Stimulated activated CD8-positive, alpha-beta memory T cell treated with anti-CD3 and anti-CD28 coated beads, Interleukin-12 subunit alpha, Interleukin-12 subunit beta, amount 100 ng/mL, for 1 hour (primary cell): ENCODE data around the gene NADSYN1.

ENCODE experiments used
- DNase-seq: peaks from one replicate; pipeline ENCODE4 v3.0.0-alpha.2; 2020; ENCODE audit warnings: low read depth

Gene NADSYN1

DNA sequence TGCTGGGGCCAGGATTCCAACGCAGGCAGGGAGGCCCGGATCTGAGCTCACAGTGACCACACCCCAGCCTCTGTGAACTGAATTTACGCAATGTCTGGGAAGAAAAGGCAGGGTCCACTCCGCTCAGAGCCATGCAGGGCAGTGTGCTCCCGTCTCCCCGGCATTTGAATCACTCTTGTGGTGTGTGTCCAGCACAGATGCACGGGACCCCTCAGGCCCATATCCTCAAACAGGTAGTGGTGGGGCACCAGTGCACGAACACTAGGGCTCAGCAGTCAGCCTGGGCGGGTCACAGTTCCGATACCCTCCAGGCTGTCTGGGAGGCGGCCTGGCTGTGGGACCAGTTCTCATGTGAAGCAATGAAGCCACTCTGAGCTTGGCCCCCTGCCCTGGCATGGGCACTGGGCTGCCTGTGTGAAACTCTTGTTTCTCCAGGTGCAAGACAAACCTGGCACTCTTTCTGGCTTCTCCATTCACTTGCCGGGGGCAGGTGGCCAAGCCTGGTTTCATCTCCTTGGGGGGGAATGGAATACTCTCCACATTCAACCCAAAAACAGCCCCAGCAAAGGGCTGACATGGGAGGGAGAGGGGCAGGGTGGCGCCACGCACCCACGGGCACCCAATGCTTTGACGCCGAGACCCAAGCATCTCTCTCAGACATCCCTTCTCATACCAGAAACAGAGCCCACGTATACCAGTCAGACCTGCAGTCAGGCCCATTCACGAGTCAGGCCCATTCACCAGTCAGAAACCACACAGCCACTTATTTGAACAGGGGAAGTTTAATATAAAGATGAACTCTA lies 19.2 kb upstream of the NADSYN1 start:
- no peak for DNase-seq

DNA sequence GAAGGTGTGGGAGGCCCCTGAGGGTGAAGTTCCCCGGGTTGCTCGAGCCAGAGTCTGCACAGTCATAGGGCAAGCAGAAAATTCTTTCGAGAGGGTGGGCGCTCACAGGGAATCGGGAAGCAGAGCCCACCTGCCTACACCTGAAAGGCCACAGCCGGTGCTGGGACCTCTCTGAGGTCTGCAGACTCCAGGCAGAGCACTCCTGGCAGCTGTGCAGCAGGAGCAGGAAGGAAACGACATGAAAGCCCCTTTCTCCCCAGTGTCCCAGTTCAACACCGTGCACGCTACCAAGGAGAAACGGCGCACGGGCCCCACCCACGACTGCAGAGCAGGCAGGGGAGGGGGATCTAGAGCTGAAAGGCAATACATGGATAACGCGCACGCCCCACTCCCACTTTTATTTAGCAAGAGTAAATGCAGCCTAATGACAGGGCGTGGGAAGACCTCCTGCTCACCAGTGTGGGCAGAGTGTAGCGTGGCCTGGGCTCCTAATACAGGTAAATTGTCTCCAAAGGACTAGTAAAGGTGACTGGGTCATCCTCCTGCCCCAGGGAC lies 18.4 kb upstream of the NADSYN1 start:
- no peak for DNase-seq

DNA sequence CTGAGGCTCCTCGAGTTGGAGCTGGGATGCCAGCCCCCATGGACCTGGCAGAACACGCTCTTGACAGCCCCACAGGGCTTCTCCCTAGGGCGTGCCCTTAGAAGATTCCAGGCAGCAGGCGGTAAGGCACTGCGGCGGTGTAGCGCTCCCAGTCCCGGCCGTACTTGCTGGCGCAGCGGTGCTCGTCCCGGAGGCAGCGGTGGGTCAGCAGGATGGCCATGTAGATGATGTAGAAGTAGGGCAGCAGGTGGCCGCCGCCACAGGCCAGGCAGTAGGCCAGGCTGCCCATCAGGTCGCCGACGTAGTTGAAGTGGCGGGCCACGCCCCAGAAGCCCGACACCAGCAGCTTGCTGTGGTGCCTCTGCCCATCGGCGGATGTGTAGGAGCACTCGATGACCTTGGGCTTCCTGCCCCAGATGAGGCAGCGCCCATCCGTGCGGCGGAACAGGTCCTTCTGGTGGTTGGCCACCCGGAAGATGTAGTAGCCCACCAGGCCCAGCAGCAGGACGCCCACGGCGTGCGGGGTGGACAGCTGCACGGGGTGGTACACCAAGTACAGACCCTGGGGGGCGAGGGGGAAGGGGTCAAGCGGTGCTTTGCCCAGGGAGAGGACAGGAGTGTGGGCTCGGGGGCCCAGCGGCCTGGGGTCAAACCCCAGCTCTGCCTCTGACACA lies 17.6 kb upstream of the NADSYN1 start:
- no peak for DNase-seq

DNA sequence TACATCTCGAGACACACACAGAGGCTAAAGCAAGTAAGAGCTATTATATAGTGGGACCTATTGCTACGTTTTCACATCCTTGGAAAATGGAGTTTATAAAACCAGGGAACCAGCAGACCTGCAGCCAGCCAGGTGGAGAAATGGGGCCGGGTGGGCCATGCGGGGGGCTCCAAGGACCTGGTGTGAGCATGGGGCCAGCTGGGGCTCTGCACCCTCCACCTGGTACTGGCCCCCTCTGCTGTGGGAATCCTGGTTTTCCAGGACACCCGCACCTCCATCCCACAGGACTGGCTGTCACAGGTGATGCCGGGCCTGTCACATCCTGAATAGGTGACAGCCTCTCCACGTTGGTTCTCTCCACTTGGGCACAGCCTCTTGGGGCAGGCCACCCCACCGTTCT lies 16.1 kb upstream of the NADSYN1 start:
- DNase-seq: no peak

DNA sequence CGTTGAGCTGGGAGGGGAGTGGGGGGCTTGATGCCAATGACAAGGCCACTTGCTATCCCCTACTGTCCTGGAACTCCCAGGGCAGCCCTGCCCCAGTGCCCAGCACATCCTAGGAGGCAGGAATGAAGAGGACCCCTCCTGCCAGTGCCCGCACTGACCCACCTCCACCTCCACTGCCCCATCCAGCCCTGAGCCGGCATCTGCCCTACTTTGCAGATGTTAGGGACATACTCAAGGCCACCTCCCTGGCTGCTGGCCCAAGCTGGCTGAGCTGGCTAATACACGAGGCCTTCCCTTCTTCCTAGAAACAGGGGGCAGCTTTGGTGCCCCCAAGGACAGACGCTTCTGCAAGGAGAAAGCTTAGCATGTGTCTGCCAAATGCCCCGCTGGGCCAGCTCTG lies 15.6 kb upstream of the NADSYN1 start:
- no peak for DNase-seq

DNA sequence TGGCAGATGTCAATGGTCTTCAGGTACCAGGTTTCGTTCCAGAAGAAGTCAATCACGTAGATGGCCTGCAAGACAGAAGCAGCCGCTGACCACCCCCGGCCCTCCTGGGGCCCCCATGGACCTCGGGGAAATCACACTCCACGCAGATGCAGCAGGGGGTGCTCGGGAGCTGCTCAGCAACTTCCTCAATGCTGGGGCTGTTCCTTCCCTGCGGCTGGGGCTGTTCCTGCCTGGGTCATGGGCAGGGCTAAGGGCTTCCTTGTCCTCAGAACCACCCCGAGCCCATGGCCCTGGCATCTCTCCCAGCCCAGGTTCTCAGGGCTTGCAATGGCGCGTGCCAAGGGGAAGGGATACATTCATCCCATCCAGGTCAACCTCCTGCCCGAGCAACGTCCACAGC lies 15.1 kb upstream of the NADSYN1 start:
- DNase-seq: no peak

DNA sequence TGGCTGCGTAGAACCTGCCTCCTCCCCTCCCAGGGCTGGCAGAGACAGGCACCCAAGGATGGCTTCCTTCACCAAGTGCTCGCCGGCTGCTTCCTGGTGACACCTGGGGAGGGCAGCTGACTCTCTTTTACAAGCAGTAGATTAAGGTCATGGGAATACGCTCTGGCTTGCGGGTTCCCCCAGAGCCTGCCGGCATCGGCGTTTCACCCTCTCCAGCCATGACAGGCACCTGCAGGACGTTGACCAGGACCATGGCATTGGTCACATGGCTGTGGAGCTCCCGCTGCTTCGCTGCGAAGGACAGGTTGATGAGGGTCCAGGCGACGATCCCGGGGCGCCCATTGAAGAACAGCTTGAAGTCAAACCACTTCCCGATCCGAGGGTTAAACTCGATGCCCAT lies 14.4 kb upstream of the NADSYN1 start:
- no peak for DNase-seq

DNA sequence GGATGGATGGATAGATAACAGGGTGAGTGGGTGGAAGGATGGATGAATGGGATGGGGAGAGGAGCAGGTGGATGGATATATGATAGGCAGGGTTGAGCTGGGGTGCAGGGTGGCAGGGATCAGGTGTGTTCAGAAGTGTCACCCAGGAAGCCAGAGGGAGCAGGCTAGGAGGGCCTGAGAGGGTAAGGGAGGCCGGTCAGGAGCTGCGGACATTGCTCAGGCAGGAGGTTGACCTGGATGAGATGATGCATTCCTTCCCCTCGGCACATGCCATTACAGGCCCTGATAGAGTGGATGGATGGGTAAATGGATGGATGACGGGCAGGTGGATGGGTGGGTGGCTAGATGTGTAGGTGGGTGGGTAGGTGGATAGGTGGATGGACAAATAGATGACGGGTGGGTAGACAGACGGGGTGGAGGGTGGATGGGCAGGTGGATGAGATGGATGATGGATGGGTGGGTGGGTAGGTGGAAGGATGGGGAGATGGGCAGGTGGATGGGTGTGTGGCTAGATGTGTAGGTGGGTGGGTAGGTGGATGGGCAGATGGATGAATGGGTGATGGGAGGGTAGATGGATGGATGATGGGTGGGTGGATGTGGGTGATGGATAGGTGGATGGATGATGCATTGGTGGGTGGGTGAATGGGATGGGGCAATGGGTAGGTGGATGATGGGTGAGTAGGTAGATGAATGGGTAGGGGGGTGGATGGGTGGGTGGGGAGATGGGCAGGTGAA lies 12.8 kb upstream of the NADSYN1 start:
- no peak for DNase-seq

DNA sequence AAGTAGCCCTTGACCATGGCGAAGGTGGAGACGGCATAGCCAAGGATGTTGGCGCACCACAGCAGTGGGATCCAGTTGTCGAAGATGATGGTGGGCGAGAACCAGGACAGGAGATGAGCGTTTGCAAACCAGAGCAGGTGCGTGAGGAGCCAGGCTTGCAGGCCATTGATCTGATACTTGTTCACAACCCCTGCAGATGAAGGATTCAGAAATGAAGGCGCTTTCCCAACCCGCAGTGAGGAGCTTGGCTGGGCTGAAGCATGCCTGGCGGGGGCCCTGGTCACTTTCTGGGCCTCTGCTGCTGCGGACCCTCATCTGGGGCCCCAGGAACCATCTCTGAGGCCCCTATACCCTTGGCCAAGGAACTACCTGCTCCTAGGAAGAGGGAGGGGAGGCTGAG lies 11.8 kb upstream of the NADSYN1 start:
- no peak for DNase-seq

DNA sequence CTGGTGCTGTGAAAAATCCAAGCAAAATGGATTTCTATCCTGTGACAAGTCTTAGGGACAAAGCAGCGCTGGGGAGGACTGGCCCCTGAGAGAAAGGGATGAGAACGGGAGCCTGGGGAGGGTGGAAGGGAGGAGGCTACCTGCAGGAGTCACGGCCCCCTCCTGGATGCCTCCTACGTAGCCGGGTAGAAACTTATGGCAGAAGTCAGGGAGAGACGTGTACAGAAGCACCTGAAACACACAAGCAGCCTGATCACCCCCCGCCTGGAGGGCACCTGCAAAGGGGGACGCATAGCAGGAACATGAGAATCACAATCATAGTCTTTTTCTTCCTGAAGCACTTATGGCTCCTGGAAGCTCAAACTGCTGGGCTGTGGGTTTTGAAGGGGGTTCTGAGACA lies 10.9 kb upstream of the NADSYN1 start:
- DNase-seq: no peak

DNA sequence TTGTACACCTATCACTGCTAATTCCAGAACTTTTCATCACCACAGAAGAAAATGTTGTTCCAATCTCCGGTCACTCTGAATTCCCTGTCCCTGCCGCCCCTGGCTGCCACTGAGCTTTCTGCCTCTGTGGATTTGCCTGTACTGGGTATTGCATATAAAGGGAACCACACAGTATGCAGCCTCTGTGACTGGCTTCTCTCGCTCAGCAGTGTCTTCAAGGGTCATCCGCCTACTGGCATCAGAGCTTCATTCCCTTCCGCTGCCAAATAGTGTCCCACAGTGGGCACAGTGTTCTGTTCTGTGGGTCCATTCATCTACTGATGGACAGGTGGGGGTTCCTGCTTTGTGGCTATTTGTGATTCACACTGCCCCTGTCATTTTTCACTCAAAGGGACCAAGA lies 10.1 kb upstream of the NADSYN1 start:
- DNase-seq: no peak

DNA sequence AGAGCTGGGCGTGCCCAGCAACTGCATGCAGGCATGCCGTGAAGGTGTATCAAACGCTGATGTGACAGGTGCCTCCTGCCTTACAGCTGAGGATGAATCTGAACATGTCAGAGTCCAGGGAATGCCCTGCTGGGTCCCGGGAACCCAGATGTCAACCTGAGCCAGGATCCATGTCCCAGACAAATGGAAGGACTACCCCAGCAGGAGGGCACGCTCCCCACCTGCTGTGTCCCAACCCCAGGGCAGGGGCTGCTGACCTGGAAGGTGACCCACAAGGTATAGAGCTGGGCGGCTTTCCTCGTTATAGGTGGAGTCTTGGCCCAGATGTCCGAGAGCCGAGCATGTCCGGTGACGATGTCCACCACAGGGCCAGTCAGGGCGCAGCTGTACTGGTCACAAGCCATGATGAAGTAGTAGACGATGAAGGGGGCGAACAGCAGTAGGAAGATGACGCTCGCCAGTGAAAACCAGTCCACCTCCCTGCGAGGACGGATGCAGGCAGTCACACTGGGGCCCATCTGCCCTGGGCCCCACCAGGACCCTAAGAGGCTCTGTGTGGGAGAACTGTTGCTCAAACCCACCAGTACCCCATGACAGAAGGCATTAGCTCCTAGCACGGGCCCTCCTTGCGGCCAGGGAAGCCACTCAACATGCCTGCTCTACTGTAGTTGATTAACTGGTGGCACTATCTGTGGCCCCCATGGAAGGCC lies 9.1 kb upstream of the NADSYN1 start:
- no peak for DNase-seq

DNA sequence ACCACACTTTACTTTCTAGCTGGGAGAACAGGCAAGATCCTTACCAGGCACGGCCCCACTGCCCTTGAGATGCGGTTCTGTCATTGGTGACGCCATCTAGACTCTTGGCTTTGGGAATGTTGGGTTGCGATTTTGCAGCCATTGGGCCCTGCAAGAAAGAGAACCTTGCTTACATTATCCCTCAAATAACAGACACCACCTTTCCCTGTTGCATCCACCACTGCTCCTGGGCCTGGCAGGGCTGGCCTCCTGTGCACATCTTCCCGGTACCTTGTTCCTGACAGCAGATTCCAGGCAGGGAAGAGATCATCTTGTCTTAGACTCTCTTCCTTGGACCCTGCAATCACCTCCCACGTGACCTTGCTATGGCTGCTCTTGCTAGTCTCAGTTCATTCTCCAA lies 8.2 kb upstream of the NADSYN1 start:
- no peak for DNase-seq

DNA sequence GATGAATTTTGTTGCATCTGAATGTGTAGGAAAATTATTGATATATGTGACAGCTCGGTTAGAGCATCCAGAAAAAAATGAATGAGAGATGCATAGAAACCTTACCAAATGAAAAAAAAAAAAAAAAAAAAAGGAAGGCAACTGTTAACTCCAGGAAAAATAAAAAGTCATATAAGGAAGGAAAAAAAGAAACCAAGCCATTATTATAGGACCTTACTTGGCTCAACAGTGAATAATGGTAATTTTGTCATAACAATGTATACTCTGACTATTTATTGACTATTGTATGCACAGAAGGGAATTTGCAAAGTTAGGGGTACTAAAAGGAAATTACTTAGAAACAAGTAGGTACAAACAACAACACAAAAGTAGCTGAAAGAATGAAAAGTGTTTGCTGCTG lies 6.9 kb upstream of the NADSYN1 start:
- DNase-seq: no peak

DNA sequence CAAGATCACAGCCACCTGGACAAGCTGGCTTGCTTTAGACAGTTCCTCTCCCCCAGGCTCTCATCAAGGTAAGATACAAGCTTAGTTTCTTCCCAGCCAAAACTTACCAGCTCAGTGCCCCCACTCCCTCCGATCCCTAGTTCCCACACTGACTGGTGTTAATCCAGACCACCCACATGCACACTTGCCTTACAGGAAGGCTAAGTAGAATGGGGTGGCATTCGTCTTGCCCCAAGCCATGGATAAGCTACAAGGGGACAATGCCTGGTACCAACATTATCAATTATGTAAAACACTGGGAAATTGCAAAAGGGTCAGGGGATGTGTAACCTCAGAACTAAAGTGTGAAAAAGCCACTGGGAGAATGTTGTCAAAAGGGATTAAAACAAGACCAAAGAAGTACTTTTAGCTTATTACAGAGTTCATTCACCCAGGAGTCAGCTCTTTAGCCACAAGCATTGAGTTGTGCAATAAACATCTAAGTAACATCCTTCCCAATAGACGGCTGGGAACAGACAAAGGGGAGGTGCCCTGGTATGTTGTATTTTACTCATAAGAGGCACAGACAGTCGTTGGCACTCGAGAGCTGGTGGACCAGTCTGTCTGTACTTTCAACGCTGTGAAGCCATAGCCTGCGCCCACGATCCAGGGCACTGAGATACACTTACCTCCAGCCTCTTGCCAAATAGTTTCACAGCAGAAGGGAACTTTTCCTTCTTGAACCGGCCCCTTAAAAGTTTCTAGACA lies 5.9 kb upstream of the NADSYN1 start:
- no peak for DNase-seq

DNA sequence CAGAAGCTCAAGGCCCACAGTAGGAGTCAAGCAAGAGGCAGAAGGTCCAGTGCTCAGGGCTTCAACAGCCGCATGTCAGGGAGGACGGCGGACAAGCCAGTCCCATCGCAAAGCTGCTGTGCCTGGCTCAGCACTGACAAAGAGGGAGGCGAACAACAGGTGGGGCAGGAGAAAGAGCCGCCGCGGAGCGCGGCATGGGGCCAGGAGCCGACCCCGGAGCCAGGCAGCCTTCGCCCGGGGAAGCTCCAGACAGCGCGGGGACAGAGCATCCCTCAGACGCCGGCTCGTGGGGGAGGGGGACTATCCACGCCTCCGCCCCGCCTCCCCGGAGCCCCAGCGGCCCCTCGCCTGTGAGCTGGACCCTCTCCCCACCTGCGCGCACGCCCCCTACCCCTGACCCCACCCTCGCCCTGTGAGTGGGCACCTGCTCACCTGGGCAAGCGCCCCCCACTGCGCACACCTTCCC lies 5.2 kb upstream of the NADSYN1 start:
- no peak for DNase-seq

DNA sequence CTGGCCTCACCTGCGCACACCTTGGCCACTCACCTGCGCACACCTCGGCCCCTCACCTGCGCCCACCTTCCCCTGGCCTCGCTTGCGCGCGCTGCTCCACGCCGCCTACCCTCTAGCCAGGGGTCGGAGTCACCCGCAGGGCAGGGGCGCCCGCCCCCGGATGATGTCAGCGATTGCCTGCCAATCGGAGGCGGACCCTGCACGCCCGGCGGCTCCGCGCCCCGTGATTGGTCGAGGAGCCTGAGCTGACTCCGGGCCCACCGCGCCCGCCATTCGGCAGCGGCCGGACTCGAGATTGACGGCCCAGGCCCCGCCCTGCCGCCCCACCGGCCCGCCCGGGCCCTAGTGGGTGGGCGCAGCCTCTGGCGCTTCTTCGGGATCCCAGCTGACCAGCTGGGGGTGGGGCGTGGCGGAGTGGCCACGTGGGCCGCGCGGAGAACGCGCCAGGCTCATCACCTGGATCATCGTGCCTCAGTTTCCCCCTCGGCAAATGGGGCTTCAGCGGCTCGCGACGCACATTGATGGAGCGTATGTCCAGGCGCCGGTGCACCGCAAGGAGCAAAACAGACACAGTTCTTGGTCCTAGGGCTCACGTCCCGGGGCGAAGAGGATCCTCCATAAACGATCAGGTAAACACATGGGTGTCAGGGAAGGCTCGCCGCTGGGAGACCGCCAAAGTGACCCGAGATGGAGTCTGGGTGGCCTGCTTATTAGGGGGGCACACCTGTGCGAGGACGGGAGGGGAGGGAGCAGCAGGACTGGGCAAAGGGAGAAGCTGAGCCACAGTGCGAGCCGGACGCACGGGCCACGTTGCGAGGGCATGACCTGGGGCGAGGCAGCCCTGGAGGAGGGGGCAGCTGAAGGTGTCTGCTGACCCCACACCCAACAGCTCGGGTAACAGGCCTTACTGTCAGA lies 4.5 kb upstream of the NADSYN1 start, which contains the start of gene DHCR7:
Gene DHCR7, minus strand, starts transcription at position 137 of the 915 bp plus-strand sequence. CDS start 3,441 bp downstream, outside the sequence.
- peak; percentile 87 for DNase-seq

DNA sequence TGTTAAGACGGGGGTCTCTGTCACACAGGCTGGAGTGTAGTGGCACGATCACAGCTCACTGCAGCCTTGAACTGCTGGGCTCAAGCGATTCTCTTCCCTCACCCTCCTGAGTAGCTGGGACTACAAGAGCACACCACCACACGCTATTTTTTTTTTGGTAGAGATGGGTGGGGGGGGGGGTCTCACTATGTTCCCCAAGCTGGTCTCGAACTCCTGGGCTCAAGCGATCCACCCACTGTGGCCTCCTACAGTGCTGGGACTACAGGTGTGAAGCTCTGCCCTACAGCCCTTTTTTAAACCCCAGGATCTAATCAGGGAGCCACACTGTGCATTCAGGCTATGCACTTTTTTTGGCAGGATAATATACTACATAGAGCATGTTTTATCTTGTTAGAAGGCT lies 3.4 kb upstream of the NADSYN1 start:
- DNase-seq: no peak

DNA sequence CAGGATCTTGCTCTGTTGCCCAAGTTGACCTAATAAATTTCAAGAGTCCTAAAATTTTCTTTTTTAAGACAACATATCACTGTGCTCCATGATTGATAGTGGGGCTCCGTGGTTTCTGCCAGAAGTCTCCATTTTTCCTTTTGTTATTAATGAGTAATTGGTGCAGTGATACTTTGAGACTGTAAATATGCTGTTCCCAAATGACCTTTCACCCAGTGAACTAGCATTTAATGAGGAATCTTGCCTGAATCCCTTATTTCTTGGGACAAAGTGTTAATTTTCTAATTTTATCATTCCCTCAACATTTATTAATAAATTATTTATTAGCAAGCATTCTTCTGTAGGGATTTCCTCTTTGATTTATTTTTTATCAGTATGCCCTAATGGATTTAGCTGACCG lies 2.5 kb upstream of the NADSYN1 start:
- no peak for DNase-seq

DNA sequence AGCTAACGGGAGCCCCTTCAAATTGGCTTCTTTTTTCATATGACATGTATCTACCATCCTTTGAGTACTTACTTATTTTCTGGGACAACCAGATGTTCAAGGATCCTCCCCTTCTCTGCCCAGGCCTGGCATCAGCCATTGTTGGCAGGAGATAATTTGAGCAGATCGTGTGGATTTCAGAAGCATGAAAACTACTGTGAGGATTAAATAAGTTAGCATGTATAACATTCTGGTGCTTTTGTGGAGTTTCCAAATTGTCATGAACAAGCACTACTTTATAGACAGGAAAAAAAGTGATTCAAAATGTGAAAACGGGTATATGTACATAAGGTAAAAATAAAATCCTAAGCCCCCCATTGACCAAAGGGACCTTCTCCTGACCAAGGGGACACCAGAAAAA lies 2.1 kb upstream of the NADSYN1 start:
- DNase-seq: no peak
